ENCODE measurements around the gene SNX19.

Gene SNX19

GRCh38 chr11:130911306-130911705, 5.0 kb downstream of the SNX19 start:
- DNase-seq (ENCODE audit: low read depth, low spot score): no peak
- no peak overlapping the region for H3K27ac ChIP-seq

GRCh38 chr11:130909650-130910049, 6.6 kb downstream of the SNX19 start:
- H3K9me3 ChIP-seq (ENCODE audit: low read depth, low read length): no peaks in the 10 kb centered on the region
- no peak overlapping the region for H3K4me3 ChIP-seq
- TF ChIP-seq POLR2AphosphoS5 (IDR thresholded peaks at IDR 0.05; ENCODE audit: borderline replicate concordance, low read depth, low read length) (no peak), EZH2 (IDR thresholded peaks at IDR 0.05) (no peak), FOXP2 (optimal IDR thresholded peaks at IDR 0.05; ENCODE audit: control extremely low read depth, extremely low read length, insufficient read depth) (no peak)
- no peak overlapping the region for H3K9ac ChIP-seq (ENCODE audit: insufficient read length)
- H3K27ac ChIP-seq: no peak overlapping the region
- DNase-seq (ENCODE audit: low read depth, low spot score): no peak
- H3K36me3 ChIP-seq (ENCODE audit: insufficient read depth, low read length): peaks cover 46% of the 10 kb centered on the region

More at GRCh38 chr11:130911306-130911705, 5.0 kb downstream of the SNX19 start:
- H3K36me3 ChIP-seq (ENCODE audit: insufficient read depth, low read length): peaks cover 33% of the 10 kb centered on the region
- H3K9ac ChIP-seq (ENCODE audit: insufficient read length): no peak overlapping the region
- no peaks in the 10 kb centered on the region for H3K9me3 ChIP-seq (ENCODE audit: low read depth, low read length)
- no peak for TF ChIP-seq EZH2 (IDR thresholded peaks at IDR 0.05)
- TF ChIP-seq POLR2AphosphoS5 (IDR thresholded peaks at IDR 0.05; ENCODE audit: borderline replicate concordance, low read depth, low read length): no peak
- TF ChIP-seq FOXP2 (optimal IDR thresholded peaks at IDR 0.05; ENCODE audit: control extremely low read depth, extremely low read length, insufficient read depth): no peak
- no peak overlapping the region for H3K4me3 ChIP-seq

DNA sequence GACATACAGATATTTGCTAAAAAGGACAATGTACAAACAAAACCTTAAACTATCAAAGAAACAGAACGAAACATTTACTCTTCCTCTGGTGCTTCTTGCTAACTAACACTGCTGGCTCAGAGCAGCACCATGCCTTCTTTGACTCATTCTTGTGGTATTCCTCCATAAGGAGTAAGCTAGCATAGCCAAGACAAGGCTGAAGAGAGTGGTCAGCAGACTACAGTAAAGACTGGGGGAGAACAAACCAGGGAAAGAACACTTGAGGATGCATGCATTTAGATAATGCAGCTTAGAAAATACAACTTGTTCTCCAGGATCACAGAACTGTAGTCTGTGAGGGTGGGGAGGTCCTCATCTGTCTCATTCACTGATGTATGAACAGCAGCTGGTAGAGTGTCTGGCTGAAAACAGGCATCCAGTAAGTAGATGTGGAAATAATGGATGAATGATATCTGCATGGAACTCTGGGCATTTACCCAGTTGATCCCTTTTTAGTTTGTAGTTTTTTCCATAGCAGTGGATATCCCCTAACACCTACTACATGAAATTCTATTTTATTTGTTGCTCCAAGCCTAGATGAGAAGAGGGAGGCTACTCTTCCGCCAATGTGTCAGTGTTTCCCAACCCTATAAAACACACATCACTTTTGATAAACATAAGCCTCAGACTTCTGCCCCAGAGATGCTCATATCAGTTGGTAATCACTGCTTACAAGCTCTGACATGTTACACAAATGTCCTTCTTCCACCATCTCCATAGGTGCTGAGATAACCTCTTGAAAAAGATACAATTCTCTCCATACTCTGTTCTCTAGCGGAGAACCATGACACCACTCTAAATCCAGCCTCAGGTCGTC, 7.3 kb downstream of the SNX19 start:
- H3K36me3 ChIP-seq (ENCODE audit: insufficient read depth, low read length): peaks cover 42% of the 10 kb centered on the region
- DNase-seq (ENCODE audit: low read depth, low spot score): no peak
- no peak overlapping the region for H3K27ac ChIP-seq
- H3K9me3 ChIP-seq (ENCODE audit: low read depth, low read length): no peaks in the 10 kb centered on the region
- no peak overlapping the region for H3K4me3 ChIP-seq
- no peak overlapping the region for H3K9ac ChIP-seq (ENCODE audit: insufficient read length)
- no peak for TF ChIP-seq EZH2 (IDR thresholded peaks at IDR 0.05)
- TF ChIP-seq POLR2AphosphoS5 (IDR thresholded peaks at IDR 0.05; ENCODE audit: borderline replicate concordance, low read depth, low read length): no peak
- TF ChIP-seq FOXP2 (optimal IDR thresholded peaks at IDR 0.05; ENCODE audit: control extremely low read depth, extremely low read length, insufficient read depth): no peak

DNA sequence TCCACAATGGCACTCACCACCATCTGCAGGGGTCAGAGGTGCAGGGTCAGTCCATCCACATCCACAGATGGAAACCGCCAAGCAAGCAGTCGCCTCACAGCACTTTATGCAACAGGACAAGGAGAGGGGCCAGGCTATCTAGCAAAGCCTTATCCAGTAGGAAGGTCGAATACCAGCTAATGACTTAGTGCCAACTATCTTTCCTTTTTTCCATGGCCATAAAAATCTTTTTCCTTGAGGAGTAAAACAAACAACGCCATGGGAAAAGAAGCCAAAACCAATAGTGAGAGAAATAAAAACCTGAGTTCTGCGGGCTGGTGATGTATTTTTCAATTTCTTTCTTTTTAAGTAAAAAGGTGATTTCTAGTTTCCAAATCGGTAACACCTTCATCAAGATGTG, 8.2 kb downstream of the SNX19 start:
- no peak for TF ChIP-seq EZH2 (IDR thresholded peaks at IDR 0.05)
- TF ChIP-seq FOXP2 (optimal IDR thresholded peaks at IDR 0.05; ENCODE audit: control extremely low read depth, extremely low read length, insufficient read depth): no peak
- no peak for TF ChIP-seq POLR2AphosphoS5 (IDR thresholded peaks at IDR 0.05; ENCODE audit: borderline replicate concordance, low read depth, low read length)
- Histone ChIP-seq H3K9me3 (ENCODE audit: low read depth, low read length) (no peaks in the 10 kb centered on the region), H3K27ac (no peak overlapping the region), H3K4me3 (no peak overlapping the region), H3K36me3 (ENCODE audit: insufficient read depth, low read length) (peaks cover 49% of the 10 kb centered on the region), H3K9ac (ENCODE audit: insufficient read length) (no peak overlapping the region)
- DNase-seq (ENCODE audit: low read depth, low spot score): no peak

- Histone ChIP-seq H3K4me3 (no peak overlapping the region), H3K36me3 (ENCODE audit: insufficient read depth, low read length) (peaks cover 55% of the 10 kb centered on the region), H3K9me3 (ENCODE audit: low read depth, low read length) (no peaks in the 10 kb centered on the region), H3K27ac (no peak overlapping the region), H3K9ac (ENCODE audit: insufficient read length) (no peak overlapping the region)
- no peak for DNase-seq (ENCODE audit: low read depth, low spot score)
- TF ChIP-seq EZH2 (IDR thresholded peaks at IDR 0.05) (no peak), POLR2AphosphoS5 (IDR thresholded peaks at IDR 0.05; ENCODE audit: borderline replicate concordance, low read depth, low read length) (no peak), FOXP2 (optimal IDR thresholded peaks at IDR 0.05; ENCODE audit: control extremely low read depth, extremely low read length, insufficient read depth) (no peak)
Measured at GRCh38 chr11:130907229-130907628, 9.1 kb downstream of the SNX19 start.

DNA sequence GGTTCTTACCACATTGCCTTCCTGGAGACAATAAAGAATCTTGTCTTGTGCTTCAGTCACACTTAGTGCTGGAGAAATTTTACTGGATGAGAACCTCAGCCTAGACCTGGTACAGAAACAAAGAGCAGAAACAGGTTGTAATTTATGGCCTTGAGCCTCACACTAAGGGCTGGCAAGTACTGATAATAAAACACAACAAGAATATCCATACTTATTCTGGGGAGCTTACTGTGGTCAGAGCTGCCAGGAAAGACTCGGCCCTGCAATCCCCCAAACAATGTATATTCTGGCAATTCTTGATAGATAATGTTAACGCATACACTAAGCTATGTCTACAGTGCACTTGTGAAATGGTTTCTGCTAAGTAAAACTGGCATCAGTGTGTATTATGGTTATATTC, 9.7 kb downstream of the SNX19 start:
- Histone ChIP-seq H3K4me3 (no peak overlapping the region), H3K36me3 (ENCODE audit: insufficient read depth, low read length) (peaks cover 56% of the 10 kb centered on the region), H3K27ac (no peak overlapping the region), H3K9me3 (ENCODE audit: low read depth, low read length) (no peaks in the 10 kb centered on the region), H3K9ac (ENCODE audit: insufficient read length) (no peak overlapping the region)
- no peak for DNase-seq (ENCODE audit: low read depth, low spot score)
- TF ChIP-seq EZH2 (IDR thresholded peaks at IDR 0.05) (no peak), FOXP2 (optimal IDR thresholded peaks at IDR 0.05; ENCODE audit: control extremely low read depth, extremely low read length, insufficient read depth) (no peak), POLR2AphosphoS5 (IDR thresholded peaks at IDR 0.05; ENCODE audit: borderline replicate concordance, low read depth, low read length) (no peak)

GRCh38 chr11:130905512-130905911, 10.8 kb downstream of the SNX19 start:
- DNase-seq (ENCODE audit: low read depth, low spot score): no peak
- no peak overlapping the region for H3K27ac ChIP-seq

GRCh38 chr11:130904380-130904779, 11.9 kb downstream of the SNX19 start:
- Histone ChIP-seq H3K36me3 (ENCODE audit: insufficient read depth, low read length) (peaks cover 73% of the 10 kb centered on the region), H3K9me3 (ENCODE audit: low read depth, low read length) (no peaks in the 10 kb centered on the region), H3K4me3 (no peak overlapping the region), H3K9ac (ENCODE audit: insufficient read length) (no peak overlapping the region), H3K27ac (no peak overlapping the region)
- no peak for TF ChIP-seq POLR2AphosphoS5 (IDR thresholded peaks at IDR 0.05; ENCODE audit: borderline replicate concordance, low read depth, low read length)
- TF ChIP-seq FOXP2 (optimal IDR thresholded peaks at IDR 0.05; ENCODE audit: control extremely low read depth, extremely low read length, insufficient read depth): no peak
- TF ChIP-seq EZH2 (IDR thresholded peaks at IDR 0.05): no peak
- DNase-seq (ENCODE audit: low read depth, low spot score): no peak

More at GRCh38 chr11:130905512-130905911, 10.8 kb downstream of the SNX19 start:
- Histone ChIP-seq H3K9ac (ENCODE audit: insufficient read length) (no peak overlapping the region), H3K9me3 (ENCODE audit: low read depth, low read length) (no peaks in the 10 kb centered on the region), H3K36me3 (ENCODE audit: insufficient read depth, low read length) (peaks cover 66% of the 10 kb centered on the region), H3K4me3 (no peak overlapping the region)
- TF ChIP-seq POLR2AphosphoS5 (IDR thresholded peaks at IDR 0.05; ENCODE audit: borderline replicate concordance, low read depth, low read length): no peak
- no peak for TF ChIP-seq FOXP2 (optimal IDR thresholded peaks at IDR 0.05; ENCODE audit: control extremely low read depth, extremely low read length, insufficient read depth)
- no peak for TF ChIP-seq EZH2 (IDR thresholded peaks at IDR 0.05)
